A673 (cell line): ENCODE results near the gene FCF1.

Source experiments
- EZH2 ChIP-seq: fragments of 200-600 bp; sonication (generic); IDR thresholded peaks from 2 replicates; pipeline ENCODE4 v1.6.1; 2017; ENCODE audit warnings: borderline replicate concordance, low read depth, mild to moderate bottlenecking, mixed read lengths, antibody characterized with exemption, low read length; ENCODE audit not compliant: poor library complexity, severe bottlenecking
- TF ChIP-seq, protein P1 (sequence below): fragments of 300-800, 200-600 bp; sonication (generic); conservative IDR thresholded peaks from 2 replicates; pipeline ENCODE4 v1.5.1; 2017; ENCODE audit warnings: low read depth, mild to moderate bottlenecking, antibody characterized with exemption, low read length, moderate library complexity, mixed read lengths

DNA sequence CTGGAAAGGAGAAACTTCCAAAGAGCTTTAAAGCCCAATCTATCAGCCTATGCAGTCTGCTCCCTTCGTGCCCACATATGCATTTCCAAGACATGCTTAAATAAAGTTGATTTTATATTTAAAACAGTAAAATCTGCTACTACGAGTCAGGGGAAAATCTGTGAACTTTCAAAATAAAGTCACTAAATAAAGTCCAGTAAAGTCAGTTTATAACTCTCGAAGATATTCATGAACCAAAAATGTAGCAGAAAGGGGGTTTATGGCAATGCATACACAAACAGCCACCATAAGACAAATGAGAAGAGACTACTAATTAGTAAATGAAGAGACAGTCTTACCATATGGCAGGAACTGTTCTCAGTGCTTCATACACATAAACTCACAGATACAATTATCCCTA is 19.8 kb upstream of the FCF1 start:
- TF ChIP-seq, protein P1, sequence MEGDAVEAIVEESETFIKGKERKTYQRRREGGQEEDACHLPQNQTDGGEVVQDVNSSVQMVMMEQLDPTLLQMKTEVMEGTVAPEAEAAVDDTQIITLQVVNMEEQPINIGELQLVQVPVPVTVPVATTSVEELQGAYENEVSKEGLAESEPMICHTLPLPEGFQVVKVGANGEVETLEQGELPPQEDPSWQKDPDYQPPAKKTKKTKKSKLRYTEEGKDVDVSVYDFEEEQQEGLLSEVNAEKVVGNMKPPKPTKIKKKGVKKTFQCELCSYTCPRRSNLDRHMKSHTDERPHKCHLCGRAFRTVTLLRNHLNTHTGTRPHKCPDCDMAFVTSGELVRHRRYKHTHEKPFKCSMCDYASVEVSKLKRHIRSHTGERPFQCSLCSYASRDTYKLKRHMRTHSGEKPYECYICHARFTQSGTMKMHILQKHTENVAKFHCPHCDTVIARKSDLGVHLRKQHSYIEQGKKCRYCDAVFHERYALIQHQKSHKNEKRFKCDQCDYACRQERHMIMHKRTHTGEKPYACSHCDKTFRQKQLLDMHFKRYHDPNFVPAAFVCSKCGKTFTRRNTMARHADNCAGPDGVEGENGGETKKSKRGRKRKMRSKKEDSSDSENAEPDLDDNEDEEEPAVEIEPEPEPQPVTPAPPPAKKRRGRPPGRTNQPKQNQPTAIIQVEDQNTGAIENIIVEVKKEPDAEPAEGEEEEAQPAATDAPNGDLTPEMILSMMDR = no peak
- no peak for TF ChIP-seq EZH2
